Retina (tissue), 1 donor: Measurements from ENCODE around the gene MAST4.
"Not testable (repeated sequence)": the region's sequence is repeated elsewhere in the genome, so short reads cannot be mapped to it uniquely, and the experiment has no call there.

Experiments
- DNase-seq: peaks from one replicate; pipeline ENCODE4 v3.0.0-alpha.2; 2016

MAST4 gene

GRCh38 chr5:67102708-67103107, 506.5 kb downstream of the MAST4 start:
- no peak for DNase-seq

GRCh38 chr5:67104859-67105258, 508.7 kb downstream of the MAST4 start:
- no peak for DNase-seq

GRCh38 chr5:67105270-67105669, 509.1 kb downstream of the MAST4 start:
- DNase-seq, result no peak

GRCh38 chr5:67106626-67107342, 510.6 kb downstream of the MAST4 start:
- DNase-seq, result no peak

- no peak for DNase-seq
Measured at GRCh38 chr5:67111779-67112178, 515.6 kb downstream of the MAST4 start.

GRCh38 chr5:67115246-67115645, 519.1 kb downstream of the MAST4 start:
- DNase-seq, result peak; percentile 31

GRCh38 chr5:67115817-67116216, 519.6 kb downstream of the MAST4 start:
- no peak for DNase-seq

GRCh38 chr5:67118050-67118620, 521.9 kb downstream of the MAST4 start:
- DNase-seq, result no peak

- DNase-seq, result no peak
Measured at GRCh38 chr5:67119010-67119409, 522.8 kb downstream of the MAST4 start.

- DNase-seq, result no peak
Measured at GRCh38 chr5:67120032-67120431, 523.8 kb downstream of the MAST4 start.

- no peak for DNase-seq
Measured at GRCh38 chr5:67123819-67124218, 527.6 kb downstream of the MAST4 start.

- DNase-seq, result no peak
Measured at GRCh38 chr5:67124556-67124955, 528.4 kb downstream of the MAST4 start.

- DNase-seq, result not testable (repeated sequence)
Measured at GRCh38 chr5:67127347-67127895, 531.2 kb downstream of the MAST4 start.

- DNase-seq, result no peak
Measured at GRCh38 chr5:67129768-67130167, 533.6 kb downstream of the MAST4 start.

GRCh38 chr5:67133217-67133616, 537.0 kb downstream of the MAST4 start:
- no peak for DNase-seq

GRCh38 chr5:67133776-67134175, 537.6 kb downstream of the MAST4 start:
- DNase-seq, result no peak

- no peak for DNase-seq
Measured at GRCh38 chr5:67135381-67135984, 539.3 kb downstream of the MAST4 start.

- no peak for DNase-seq
Measured at GRCh38 chr5:67139030-67139429, 542.8 kb downstream of the MAST4 start.

GRCh38 chr5:67140413-67140812, 544.2 kb downstream of the MAST4 start:
- DNase-seq, result no peak

- no peak for DNase-seq
Measured at GRCh38 chr5:67141644-67142043, 545.5 kb downstream of the MAST4 start.

GRCh38 chr5:67142816-67143215, 546.6 kb downstream of the MAST4 start:
- no peak for DNase-seq

GRCh38 chr5:67143549-67143948, 547.4 kb downstream of the MAST4 start:
- DNase-seq, result no peak

- DNase-seq, result no peak
Measured at GRCh38 chr5:67144183-67144639, 548.0 kb downstream of the MAST4 start.

- no peak for DNase-seq
Measured at GRCh38 chr5:67146574-67146973, 550.4 kb downstream of the MAST4 start.
